Ramos (cell line): ENCODE measurements around the gene PTGDS.

Experiments used
- in situ Hi-C: fragments of 300-500 bp; cut with MboI; formaldehyde crosslinking; loops from one replicate; pipeline ENCODE4 v1.14.3; 2022; ENCODE audit warnings: low sequenced_read_pairs; ENCODE audit not compliant: unreplicated experiment

Gene PTGDS

DNA sequence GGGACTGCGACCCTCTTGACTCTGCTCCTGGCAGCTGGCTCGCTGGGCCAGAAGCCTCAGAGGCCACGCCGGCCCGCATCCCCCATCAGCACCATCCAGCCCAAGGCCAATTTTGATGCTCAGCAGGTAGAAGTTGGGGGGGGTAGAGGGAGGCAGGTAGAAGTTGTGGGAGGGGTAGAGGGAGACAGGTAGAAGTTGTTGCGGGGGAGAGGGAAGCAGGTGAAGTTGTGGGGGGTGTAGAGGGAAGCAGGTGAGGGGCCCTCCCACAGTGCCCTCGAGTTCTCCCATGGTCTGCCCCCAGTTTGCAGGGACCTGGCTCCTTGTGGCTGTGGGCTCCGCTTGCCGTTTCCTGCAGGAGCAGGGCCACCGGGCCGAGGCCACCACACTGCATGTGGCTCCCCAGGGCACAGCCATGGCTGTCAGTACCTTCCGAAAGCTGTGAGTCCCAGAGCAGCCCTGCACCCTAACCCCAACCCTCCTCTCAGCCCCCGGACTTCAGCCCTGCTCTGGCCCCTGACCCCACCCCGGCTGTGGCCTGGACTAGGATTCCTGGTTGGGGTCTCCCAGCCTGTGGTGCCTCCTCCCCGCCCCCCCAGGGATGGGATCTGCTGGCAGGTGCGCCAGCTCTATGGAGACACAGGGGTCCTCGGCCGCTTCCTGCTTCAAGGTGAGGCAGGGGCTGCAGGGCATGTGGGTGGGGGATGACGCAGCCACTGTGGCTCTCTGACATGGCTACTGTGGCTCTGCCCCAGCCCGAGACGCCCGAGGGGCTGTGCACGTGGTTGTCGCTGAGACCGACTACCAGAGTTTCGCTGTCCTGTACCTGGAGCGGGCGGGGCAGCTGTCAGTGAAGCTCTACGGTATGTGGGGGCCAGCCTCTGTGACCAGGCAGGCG lies 31.7 kb upstream of the PTGDS start:
- in situ Hi-C loops, result no loop called here

DNA sequence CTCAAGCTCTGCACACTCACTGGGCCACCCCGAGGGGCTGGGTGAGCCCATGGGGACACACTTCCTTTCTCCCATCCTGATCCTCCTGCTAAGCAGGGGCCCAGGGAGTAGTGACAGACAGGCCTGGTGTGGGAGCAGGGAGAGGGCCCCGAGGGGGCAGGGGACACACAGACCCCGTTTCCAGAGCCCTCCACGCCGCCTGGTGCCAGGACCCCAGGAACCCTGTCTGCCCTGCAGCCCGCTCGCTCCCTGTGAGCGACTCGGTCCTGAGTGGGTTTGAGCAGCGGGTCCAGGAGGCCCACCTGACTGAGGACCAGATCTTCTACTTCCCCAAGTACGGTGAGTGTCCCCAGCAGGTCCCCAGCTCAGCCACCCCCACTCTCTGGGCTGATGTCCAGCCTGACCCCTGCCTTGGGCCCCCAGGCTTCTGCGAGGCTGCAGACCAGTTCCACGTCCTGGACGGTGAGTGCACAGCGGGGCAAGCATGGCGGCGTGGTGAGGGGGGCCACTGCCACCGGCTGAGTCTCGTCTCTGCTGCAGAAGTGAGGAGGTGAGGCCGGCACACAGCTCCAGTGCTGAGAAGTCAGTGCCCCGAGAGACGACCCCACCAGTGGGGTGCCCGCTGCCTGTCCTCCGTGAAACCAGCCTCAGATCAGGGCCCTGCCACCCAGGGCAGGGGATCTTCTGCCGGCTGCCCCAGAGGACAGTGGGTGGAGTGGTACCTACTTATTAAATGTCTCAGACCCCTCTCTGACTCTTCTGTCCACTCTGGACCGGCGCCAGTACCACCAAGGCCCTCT lies 30.9 kb upstream of the PTGDS start:
- in situ Hi-C loops, result no loop called here

DNA sequence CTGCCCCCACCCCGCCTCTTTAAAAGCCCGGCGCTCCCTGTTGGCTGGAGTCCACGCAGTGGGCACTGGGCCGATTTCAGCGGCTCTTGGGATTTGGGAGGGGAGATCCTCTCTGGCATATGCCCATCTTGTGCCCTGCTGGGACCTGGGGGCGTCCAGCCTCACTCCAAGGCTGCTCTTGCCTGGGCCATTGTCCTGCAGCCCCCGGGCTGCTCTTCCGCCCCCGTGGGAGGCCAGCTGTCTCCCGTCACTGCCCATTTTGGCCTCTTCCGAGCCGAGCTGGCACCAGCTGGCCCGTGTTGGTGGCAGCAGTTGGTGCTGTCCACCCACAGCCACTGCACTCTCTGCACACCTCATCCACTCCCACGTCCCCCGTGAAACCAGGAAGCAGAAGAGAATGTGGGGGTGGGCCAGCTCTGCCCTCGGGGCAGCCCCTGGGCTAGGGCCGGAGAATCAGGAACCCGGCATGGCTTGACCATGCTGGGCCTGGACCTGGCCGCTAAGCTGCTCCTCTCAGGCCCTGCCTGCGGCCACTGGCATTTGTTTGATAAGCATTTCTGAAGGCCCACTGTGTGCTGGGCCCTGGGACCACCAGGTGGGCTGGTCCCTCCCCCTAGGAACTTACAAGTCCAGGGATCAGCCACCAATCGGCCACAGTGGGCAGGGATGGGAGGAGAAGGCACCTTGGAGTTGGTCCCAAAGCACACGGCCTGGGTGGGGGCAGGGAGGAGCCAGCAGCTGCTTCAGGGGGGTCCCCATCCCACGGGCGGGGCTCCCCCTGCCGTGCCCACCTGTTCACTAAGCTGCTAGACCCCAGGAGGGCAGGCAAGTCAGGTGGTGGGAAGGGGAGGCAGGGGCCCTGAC lies 30.0 kb upstream of the PTGDS start:
- in situ Hi-C loops, result no loop called here

DNA sequence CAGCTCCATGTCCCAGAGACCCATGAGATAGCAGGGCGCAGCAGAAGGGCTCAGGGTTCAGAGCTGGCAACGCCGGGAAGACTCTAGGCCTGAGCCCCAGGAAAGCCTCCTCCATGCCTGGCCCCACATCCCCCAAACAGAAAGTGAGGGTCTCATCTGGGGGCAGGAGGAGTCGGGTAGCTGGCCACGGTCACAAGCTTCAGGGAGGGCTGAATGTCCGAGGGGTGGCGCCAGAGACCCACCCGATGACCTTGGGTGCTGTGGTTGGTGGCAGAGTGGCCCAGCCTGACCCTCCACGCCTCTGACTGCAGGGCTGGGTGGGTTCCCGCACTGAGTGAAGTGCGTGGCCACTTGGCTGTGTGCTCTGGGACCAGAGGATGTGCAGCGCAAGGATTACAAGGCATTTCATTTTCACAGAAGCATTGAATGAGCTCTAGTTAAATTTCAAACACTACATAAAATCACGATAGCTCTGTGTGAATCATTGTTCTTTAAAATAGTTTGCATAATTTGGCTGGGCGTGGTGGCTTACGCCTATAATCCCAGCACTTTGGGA lies 29.3 kb upstream of the PTGDS start:
- in situ Hi-C loops, result no loop called here

DNA sequence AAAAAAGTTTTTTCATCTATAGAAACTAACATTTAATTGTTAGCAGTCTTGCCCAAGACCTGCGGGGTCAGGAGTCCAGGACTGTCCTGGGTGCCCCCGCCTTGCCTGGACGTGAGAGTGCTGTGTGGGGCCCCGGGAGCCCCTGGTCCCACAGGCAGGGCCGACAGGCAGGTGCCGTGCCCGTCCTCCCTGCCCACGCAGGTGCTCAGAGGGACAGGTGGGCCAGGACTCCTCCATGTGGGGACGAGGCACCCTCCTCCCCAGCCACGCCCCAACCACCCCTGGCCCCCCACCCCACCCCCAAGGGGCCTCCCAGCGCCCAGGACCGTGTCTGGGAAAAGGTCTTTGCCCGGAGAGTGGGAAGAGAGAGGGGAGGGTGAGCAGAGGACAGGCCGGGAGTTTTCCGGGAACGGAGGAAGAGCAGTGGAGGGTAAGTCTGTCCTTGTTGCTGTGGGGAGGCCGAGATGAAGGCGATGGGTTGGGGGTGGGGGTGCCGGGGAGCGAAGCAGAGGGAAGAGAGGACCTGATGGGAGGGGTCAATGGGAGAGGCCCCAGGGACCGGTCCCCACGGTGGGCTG lies 28.0 kb upstream of the PTGDS start:
- in situ Hi-C loops, result no loop called here

DNA sequence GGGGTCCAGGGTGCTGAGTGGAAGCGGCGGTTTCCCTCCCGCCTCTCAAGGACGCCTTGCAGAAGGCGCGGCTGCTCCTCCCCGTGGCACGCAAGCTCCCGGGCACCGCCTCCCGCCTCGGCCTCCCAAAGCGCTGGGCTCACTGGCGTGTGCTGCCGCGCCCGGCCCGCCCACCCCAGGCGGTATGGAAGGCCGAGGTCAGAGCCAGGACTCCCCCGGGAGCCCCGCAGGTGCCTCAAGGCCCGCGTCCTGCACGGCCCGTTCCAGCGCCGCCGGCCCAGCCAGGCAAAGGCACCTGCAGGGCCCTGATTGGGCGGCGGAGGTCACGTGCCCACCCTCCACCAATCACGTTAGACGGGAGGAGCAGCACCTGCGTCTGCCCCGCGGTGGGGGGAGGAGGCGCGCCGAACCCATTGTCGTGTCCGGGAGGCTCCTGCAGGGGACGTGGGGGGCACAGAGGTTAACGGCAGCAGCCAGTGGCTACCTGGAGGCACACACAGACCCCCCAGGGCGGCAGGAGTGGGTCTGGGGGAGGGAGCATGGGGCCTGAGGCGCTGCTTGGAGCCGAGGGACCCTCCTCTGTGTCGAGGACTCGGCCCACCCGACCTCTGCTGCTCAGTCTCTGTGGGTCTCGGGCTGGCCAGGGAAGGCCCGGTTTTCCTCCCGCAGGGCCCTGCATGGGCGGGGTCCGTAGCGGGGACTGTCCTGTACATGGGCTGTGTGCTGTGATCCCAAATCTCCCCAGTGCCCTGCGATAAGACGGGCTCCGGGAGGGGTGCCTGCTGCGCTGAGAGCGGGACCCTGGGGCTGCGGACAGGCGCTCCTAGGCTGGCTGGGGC lies 27.3 kb upstream of the PTGDS start:
- in situ Hi-C loops, result loop anchor here (5.0 kb wide), 1 partner anchor 77 kb away; the partner anchor contains the start of gene ABCA2

DNA sequence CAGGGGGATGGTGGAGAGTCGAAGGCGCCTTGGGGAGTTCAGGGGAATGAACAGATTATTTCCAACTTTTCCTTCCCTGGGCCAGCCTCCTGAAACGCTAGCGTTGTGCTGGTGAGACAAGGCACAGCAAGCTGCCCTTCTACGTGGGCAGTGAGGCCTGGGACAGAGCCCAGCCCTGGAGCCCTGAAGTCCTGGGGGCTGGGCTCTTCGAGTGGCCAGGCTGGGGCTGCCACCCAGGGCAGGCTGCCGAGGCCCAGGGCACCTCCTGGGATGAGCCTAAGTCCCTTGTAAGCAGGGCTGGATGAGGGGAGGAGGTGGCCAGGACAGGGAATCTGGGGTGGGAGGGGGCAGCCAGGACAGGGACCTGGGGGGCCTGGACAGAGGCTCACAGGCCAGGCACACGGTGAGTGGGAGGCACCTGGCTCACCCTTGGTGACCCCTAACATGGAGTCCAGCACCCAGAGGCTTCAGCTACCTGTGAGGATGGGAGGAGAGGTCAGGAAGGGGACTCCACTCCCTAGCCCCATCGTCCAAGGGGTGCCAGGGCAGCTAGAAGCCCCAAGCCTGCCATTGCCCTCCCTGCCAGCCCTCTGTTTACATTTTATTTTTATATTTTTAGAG lies 26.5 kb upstream of the PTGDS start:
- in situ Hi-C loops, result loop anchor here (5.0 kb wide), 1 partner anchor 77 kb away; the partner anchor contains the start of gene ABCA2

DNA sequence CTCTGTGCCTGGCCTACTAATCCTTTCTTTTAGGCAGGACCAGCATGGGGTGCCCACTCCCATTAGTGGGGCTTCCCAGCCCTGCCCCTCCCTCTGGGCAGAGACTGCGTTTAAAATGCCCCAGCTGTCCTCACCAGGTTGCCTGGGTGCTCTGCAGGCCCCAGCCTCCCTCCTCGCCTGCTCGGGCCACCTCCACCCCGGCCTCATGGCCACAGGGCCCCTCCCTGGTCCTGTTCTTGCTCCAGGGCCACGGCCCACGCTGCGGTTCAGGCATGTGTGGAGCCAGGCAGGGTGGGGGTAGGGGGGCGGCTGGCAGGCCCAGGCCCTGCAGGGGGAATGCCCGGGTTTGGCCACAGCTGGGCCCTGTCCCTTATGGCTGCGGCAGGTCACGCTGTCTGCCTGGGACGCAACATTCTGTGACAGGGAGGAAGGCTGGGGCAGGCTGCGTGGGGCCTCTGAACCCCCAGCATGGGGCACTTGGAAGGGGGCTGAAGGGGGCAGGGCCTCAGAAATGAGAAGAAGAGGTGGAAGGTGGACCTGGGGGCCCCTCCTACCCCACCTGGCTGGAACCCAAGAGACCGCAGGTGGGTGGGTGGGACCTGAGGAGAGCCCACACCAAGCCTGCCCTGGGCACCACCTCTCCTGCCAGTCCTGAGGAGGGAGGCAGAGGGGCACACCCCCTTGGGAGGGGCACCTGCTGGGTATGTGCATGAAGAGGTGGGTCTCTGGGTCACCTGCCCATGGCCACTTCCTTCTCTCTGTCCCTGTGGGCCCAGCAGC lies 25.6 kb upstream of the PTGDS start, which contains the start of gene LCN12:
Gene LCN12, plus strand, starts transcription at position 733 of the 780 bp plus-strand sequence. CDS start 55 bp downstream, outside the sequence.
- in situ Hi-C loops, result loop anchor here (5.0 kb wide), 1 partner anchor 76 kb away; the partner anchor contains the start of gene ABCA2

DNA sequence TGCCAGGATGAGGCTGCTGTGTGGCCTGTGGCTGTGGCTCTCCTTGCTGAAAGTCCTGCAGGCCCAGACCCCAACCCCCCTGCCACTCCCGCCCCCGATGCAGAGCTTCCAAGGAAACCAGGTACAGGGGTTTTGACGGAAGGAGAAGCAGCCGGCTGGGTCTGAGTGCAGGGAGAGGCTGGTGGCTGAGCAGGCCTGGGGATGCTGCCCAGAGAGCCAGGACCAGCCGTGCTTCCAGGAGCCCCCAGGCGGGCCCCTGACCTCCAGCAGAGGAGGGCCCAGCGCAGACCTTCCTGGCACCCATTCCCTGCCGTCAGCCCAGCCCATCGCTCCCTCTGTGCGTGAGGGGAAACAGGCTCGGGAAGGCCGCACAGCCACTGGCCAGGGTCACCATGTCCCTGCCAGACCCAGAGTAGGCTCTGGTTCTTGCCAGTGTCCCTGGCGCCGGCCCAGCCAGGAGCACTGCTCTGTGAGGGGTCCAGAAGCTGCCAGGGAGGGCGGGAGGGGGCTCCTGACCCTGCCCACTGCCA lies 24.9 kb upstream of the PTGDS start:
- in situ Hi-C loops, result loop anchor here (5.0 kb wide), 1 partner anchor 75 kb away; the partner anchor contains the start of gene ABCA2

DNA sequence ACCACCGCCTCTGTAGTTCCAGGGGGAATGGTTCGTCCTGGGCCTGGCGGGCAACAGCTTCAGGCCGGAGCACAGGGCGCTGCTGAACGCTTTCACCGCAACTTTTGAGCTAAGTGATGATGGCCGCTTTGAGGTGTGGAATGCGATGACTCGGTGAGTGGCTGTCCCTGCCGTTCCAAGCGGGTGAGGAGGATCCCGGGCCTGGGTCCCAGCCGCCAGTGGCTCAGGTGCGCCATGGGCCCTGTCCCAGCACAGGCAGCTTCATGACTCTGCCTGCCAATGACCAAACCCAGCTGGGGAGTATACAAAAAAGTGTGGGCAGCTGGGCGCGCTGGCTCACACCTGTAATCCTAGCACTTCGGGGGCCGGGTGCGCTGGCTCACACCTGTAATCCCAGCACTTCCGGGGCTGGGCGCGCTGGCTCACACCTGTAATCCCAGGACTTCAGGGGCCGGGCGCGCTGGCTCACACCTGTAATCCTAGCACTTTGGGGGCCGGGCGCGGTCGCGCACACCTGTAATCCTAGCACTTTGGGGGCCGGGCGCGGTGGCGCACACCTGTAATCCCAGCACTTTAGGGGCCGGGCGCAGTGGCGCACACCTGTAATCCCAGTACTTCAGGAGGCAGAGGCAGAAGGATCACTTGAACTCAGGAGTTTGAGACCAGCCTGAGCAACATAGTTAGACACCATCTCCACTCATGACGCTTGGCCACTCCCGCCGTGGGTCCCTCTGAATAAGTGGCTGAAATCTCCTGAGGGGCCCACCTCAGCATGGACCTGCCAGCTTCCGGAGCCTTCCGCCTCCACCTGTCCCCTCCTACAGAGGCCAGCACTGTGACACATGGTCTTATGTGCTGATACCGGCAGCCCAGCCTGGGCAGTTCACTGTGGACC lies 24.2 kb upstream of the PTGDS start:
- in situ Hi-C loops, result loop anchor here (5.0 kb wide), 1 partner anchor 74 kb away; the partner anchor contains the start of gene ABCA2

DNA sequence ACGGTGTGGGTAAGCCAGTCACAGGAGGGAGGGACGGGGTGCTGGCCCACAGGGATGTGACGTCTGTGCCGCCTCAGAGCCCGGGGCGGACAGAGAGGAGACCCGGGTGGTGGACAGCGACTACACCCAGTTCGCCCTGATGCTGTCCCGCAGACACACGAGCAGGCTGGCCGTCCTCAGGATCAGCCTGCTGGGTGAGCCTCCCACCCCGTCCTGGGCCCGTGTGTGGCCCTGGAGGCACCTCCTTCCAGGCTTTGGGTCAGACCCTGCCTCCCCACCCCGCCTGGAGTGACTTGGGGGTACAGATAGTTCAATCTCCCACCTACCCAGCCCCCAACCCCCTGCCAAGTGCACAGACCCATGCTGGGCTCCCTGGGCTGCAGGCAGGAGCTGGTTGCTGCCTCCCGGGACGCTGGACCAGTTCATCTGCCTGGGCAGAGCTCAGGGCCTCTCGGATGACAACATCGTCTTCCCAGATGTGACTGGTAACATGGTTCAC lies 23.5 kb upstream of the PTGDS start:
- in situ Hi-C loops, result loop anchor here (5.0 kb wide), 1 partner anchor 73 kb away; the partner anchor contains the start of gene ABCA2

DNA sequence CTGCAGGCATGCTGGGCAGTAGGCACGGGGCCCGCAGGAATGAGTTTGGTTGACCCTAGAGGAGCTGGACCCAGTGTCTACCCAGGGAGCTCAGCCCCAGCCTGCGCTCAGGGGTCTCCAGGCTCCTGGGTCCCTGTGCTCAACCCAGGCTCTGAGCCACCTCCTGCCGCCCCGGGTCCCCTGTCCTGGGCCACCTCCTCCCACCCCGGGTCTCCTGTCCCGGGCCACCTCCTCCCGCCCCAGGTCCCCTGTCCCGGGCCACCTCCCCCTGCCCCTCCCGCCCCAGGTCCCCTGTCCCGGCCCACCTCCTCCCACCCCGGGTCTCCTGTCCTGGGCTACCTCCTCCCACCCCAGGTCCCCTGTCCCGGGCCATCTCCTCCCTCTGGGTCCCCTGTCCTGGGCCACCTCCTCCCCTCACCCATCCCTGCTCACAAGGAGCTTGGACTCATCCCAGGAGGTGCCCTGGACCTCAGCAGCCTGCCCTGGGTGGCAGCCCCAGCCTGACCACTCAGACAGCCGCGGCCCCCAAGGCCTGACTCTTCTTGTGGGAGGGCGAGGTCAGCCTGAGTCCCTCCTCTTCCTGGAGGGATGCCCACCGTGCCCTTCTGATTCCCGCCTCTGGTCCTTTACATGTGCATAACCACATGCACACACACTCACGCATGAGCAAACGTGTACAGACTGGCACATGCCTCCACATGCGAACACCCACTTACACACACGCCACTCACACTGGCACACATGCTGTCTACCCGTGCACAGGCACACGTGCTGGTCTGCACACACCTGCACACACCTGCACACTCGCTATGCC lies 22.8 kb upstream of the PTGDS start:
- in situ Hi-C loops, result loop anchor here (5.0 kb wide), 1 partner anchor 73 kb away; the partner anchor contains the start of gene ABCA2

DNA sequence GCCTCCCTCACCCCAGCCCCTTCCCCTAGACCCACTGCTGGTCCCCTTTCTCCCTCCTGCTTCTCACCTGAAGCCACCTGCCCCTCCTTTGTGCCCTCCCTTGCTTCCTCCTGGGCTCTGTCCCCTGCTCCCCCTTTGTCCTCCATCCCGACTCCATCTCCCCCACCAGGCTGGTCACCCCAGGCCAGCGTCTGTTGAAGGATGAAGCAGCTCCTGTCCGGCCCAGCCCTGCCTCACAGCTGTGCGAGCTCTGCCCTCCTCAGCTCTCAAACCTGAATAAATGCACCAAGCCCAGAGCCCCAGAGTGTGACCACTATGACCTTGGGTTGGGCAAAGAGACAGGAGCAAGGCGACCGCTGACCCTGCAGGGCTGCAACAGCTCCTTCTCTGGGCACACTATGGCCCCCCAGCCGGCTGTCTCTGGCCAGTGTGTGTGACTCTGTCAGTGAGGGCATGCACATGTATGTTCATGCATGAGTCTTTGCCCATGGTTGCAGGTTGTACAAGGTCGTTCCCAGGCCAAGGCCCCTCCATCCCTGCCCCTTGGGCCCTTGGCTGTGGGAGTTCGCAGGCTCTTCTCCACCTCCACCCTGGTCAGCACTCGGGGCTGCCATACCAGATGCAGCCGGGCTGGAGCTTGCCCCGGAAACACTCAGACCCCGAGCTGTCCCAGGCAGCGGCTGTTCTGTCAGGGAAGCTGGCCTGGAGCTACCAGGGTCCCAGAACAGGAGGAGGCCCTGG lies 21.9 kb upstream of the PTGDS start:
- in situ Hi-C loops, result no loop called here

DNA sequence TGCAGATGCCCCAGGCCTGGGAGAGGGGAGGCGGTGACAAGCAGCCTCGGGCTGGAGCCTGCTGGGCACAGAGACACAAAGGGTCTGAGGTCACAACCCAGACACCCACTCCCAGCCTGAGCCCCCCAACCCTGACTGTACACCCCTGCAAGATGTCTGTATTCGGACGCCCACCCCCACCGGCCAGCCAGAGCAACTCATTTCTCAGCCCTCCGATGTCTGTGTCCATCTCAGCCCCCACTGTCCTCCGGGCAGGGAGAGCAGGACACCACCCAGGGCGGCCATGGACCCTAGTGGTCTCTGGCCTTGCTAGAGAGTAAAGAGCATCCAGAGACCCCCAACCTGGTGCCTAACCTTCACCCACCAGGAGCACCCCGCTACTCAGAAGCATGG lies 21.4 kb upstream of the PTGDS start:
- in situ Hi-C loops, result no loop called here
